SH-SY5Y (cell line): Measurements from ENCODE around the gene TAGLN.

Experiments used
- GATA2 ChIP-seq: IDR thresholded peaks from 2 replicates; pipeline ENCODE4 v1.6.1; 2011; ENCODE audit warnings: mild to moderate bottlenecking, low read depth, low read length
- GATA3 ChIP-seq: IDR thresholded peaks from 2 replicates; pipeline ENCODE4 v1.6.1; 2011; ENCODE audit warnings: low read depth, mild to moderate bottlenecking, low read length, moderate library complexity

The TAGLN gene

DNA sequence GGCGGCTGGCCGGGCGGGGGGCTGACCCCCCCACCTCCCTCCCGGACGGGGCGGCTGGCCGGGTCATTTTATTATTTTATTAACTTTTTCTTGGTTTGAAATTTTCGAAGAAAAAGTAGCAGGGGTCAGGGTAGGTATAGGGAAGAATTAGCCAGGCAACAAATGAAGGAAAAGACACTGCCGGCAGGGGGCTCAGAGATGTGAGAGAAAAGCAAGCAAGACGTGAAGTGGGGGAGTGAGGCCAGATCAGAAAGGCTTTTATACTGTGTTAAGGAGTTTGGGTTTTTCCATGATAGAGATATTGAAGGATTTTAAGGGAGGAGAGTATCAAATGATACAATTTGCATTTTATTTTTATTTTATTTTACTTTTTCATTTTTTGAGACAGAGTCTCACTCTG is 52.3 kb downstream of the TAGLN start:
- no peak for TF ChIP-seq GATA3
- no peak for TF ChIP-seq GATA2

DNA sequence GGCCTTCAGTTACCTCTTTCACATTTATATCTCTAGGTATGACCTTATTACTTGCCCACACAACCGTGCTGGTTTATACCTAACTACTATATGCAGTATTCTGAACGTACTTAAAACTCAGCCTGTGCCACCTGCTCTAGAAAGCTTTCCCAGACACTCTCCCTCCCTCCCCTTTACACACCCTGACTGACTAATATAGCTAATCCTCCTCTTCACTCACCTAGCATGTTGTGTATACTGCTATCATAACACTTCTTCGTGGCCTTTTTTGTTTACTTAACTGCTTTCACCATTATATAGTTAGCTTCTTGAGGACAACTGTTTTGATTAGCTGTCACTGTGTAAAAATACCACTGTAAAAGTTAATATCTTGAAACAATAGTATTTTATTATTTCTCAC is 56.8 kb downstream of the TAGLN start:
- TF ChIP-seq GATA2 (no peak), GATA3 (no peak)

DNA sequence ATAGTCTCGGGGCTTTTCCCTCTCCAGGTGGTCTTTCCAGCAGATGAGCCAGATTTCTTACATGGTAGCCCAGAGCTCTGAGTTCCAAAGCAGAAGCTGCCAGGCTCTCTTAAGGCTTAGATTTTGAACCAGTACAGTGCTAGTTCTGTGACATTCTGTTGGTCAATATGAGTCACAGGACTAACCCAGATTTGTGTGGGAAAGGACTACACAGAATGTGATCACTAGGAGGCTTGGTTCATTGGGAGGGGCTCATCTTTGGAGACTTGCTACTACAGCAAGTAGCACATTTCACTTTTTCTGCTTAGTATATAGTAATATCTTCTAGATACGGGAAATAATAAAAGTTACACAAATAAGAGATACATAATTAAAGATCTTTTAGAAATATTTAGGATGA is 57.4 kb downstream of the TAGLN start:
- TF ChIP-seq GATA2 (no peak), GATA3 (no peak)
